GM19193 (cell line): ENCODE measurements around the gene ZNF70.

Source experiments
- POLR2A ChIP-seq: IDR thresholded peaks from 4 replicates; pipeline ENCODE4 v1.6.1; 2011; ENCODE audit not compliant: insufficient read depth, insufficient read length; ENCODE audit errors: extremely low read depth

Gene ZNF70

DNA sequence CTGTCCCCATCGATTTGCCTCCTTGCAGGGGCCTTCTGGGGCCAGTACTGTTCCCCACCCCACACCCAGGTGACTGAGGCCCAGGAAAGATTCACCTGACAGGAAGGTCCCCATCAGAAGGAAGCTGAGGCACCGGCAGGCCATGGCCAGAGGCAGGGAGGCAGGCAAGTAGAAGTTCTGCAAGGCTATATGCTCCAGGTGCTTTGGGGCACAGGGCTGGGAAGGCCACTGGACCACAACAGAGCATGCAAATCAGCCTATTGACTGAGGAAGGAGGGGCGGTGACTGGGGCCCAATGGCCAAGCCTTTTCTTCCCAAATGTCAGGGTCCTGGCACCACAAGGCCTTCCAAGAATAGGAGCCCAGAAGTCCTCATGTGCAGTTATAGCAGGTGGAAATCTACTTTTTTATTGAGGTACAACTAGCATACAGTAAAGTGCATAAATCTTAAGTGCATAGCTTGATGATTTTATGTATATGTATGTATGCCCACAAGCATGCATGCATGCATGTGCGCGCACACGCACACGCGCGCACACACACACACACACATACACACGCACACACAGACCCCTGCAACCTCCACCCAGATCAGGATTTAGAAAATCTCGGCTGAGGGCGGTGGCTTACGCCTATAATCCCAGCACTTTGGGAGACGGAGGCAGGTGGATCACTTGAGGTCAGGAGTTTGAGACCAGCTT is 3.5 kb upstream of the ZNF70 start, which contains the start of gene VPREB3:
Gene VPREB3, minus strand, starts transcription at position 206 of the 700 bp plus-strand sequence. Its CDS starts 62 bp downstream, at position 144.
- TF ChIP-seq POLR2A = no peak

DNA sequence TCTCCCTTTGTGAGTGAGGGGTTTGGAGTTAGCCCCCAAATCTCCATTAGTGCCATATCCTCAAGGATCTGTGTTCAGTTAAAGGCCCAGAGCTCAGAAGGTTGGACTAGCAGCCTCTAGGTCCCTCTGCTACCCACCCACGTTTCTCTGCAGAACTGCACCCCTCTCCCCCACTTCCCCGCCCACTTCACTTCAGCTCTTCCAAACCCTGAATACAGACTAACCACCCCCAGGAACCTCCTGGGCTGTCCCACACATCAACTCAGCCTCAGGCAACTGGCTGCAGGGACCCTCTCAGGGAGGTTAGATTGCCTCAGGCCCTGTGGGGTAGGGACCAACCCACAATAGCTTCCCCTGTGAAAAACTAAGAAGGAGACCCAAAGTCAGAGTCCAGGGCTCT is 2.5 kb upstream of the ZNF70 start:
- no peak for TF ChIP-seq POLR2A

DNA sequence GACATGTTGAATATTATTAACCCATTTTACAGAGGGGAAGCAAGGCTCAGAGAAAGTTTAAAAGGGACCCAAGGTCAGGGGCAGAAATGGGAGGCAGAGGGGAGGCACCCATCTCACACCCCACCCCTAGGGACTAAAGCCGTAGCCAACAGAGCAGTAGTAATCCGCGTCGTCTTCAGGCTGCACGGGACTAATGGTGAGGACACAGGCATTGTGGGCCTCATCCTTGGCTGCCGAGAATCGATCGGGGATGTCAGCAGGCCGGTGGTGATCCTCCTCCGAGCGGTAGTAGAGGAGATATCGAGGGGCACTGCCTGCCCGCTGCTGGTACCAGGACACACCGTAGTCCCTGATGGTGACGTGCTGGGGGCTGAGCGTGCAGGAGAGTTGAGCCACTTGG is 1.8 kb upstream of the ZNF70 start:
- TF ChIP-seq POLR2A = no peak

GRCh38 chr22:23752090-23752691 is 1.3 kb upstream of the ZNF70 start:
- peak; percentile 21 for TF ChIP-seq POLR2A

- no peak for TF ChIP-seq POLR2A
Measured at GRCh38 chr22:23751441-23751996, 607 bp upstream of the ZNF70 start.

GRCh38 chr22:23750367-23750713 is 572 bp downstream of the ZNF70 start:
- no peak for TF ChIP-seq POLR2A

DNA sequence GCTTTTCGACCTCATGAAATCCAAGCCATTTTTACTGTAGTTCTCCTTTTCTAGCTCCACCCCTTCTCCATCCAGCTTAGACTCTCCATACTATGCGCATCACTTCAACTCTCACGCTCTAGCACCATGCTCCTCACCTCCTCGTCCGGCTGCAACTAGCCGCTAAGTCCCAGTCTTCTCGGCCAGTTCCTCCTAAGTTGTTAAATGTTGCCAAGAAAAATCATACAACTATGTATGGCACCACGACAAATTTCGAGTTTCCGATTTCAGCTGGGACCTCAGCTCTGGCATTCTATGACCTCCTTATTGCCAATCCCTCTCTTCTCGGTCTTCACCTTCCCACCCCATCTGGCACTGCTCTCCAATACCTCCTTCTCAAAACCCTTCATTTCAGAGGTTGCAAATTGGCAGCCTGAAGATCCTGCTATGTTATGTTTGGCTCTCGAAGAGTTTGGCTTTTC is 1.0 kb downstream of the ZNF70 start:
- TF ChIP-seq POLR2A = no peak

DNA sequence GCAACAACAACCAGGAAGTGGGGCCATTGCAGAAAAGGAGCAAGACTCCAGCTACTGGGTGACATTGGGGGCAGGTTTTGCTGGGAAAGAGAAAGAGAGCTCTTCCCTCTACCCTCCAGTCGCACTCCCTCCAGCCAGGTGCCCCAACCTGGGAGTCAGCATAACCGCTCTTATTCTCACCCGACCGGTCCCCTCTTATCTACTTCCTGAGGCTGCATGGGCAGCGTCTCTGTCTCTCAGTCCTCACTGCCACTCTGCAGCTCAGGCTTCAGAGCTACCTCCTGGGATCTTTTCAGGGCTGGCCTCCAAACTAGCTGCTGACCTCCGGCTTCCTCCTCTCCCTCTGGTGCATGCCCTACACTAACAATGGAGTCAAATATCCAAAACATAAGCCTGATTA is 5.1 kb downstream of the ZNF70 start:
- TF ChIP-seq POLR2A = no peak

DNA sequence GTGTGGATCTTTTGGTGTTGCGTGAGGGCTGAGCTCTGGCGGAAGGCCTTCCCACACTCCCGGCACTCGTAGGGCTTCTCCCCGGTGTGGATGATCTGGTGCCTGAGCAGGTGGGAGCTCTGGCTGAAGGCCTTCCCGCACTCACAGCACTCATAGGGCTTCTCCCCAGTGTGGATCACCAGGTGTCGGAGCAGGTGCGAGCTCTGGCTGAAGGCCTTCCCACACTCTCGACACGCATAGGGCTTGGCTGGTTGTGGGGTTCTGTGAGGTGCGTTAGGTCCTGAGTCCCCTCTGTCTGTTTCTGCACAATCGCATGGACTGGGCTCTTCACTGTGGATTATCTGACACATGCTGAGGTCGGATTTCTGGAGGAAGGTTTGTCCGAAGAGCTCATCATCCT is 6.4 kb downstream of the ZNF70 start:
- no peak for TF ChIP-seq POLR2A

DNA sequence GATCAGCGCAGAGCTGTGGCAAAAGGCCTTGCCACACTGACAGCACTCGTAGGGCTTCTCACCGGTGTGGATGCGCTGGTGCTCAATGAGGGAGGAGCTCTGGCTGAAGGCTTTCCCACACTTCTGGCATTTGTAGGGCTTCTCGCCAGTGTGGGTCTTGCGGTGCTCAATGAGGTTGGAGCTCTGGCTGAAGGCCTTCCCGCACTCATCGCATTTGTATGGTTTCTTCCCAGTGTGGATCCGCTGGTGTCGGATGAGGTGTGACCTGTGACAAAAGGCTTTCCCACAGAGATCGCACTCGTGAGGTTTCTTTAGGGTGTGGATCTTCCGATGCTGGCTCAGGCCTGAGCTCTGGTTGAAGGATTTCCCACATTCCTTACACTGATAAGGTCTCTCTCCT is 6.9 kb downstream of the ZNF70 start:
- TF ChIP-seq POLR2A = no peak

DNA sequence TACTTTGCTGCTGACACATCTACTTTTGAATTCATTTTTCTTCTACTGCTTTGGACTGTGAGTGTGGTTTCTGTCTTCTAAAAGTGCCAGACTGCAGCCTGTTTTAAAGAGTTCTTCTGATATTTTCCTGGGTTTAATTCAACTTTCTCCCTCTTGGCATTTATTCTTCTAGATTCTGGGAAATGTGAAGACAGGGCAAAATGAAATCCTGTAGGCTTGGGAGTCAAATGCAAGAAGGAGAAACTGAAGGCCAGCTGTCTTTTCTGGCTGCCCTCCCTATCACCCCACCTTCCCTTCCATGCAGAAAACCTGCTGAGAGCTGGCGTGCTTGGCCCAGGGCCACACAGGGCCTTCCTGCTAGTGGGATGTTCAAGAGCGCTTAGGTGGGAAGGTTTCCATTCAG is 7.6 kb downstream of the ZNF70 start:
- no peak for TF ChIP-seq POLR2A

- TF ChIP-seq POLR2A = no peak
Measured at GRCh38 chr22:23742505-23743264, 8.2 kb downstream of the ZNF70 start.

GRCh38 chr22:23737696-23738095 is 13.2 kb downstream of the ZNF70 start:
- TF ChIP-seq POLR2A = no peak

DNA sequence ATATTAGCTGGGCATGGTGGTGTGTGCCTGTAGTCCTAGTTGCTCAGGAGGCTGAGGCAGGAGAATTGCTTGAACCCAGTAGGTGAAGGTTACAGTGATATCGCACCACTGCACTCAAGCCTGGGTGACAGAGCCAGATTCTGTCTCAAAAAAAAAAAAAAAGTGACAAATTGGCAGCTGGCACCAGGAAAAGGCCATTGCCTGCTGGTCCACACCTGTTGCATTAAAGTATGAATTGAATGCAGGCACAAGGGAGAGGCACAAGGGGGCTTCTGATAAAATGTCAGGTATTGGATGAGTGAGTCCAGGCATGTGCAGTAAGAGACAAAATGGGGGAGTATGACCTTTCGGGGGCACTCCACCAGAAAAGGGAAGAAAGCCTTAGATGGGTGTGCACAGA is 28.2 kb downstream of the ZNF70 start:
- TF ChIP-seq POLR2A = no peak

GRCh38 chr22:23722160-23722559 is 28.8 kb downstream of the ZNF70 start:
- TF ChIP-seq POLR2A = no peak
